CD14-positive monocyte (primary cell): ENCODE data around the gene GCKR. TPM values are rescaled to one million over a fixed set of nuclear protein-coding genes. Genes with fewer than 3 reads are reported as not detected.

ENCODE experiments used
- DNase-seq, 3 donors: peaks; one replicate each; pipeline ENCODE4 v3.0.0-alpha.2; 2011 to 2022
- H2AFZ ChIP-seq: 2 replicates; pipeline ENCODE4 v1.6.0; 2012; ENCODE audit warnings: mild to moderate bottlenecking, low read depth, low read length, inconsistent platforms; ENCODE audit not compliant: insufficient read depth, poor library complexity, severe bottlenecking
- H3K27ac ChIP-seq, 2 donors: 1 replicate in 1 of 2; 2 replicates in 1 of 2; pipeline ENCODE4 v1.5.1; 2012 to 2013; ENCODE audit warnings: low read length in 2 of 2, control low read depth in 1 of 2, inconsistent platforms in 1 of 2, low read depth in 1 of 2, mild to moderate bottlenecking in 1 of 2
- H3K27me3 ChIP-seq, 2 donors: one replicate each; pipeline versions ENCODE4 v1.6.0 to v1.6.1; 2011 to 2013; ENCODE audit warnings: low read length in 2 of 2; ENCODE audit not compliant: control insufficient read depth in 2 of 2, insufficient read depth in 2 of 2
- H3K36me3 ChIP-seq, 2 donors: replicated peaks in 1 of 2; 1 replicate in 1 of 2; 2 replicates in 1 of 2; pipeline versions ENCODE4 v1.5.1 to v1.6.1; 2012 to 2013; ENCODE audit warnings: low read length in 2 of 2, control low read depth in 1 of 2, inconsistent platforms in 1 of 2, mild to moderate bottlenecking in 1 of 2; ENCODE audit not compliant: insufficient read depth in 2 of 2, control insufficient read depth in 1 of 2
- H3K4me1 ChIP-seq, 2 donors: 1 replicate in 1 of 2; 2 replicates in 1 of 2; pipeline versions ENCODE4 v1.5.1 to v1.6.1; 2012 to 2013; ENCODE audit warnings: low read length in 2 of 2, control low read depth in 1 of 2, inconsistent platforms in 1 of 2, mild to moderate bottlenecking in 1 of 2, moderate library complexity in 1 of 2; ENCODE audit not compliant: insufficient read depth in 2 of 2, control insufficient read depth in 1 of 2
- H3K4me2 ChIP-seq: replicated peaks from 2 replicates; pipeline ENCODE3; 2012; ENCODE audit warnings: low read length, moderate library complexity, mild to moderate bottlenecking; ENCODE audit not compliant: poor library complexity, severe bottlenecking; ENCODE audit errors: extremely low read depth
- H3K4me3 ChIP-seq, 3 experiments: fragments of 200-600 bp in 1 of 3; sonication (generic) in 1 of 3; replicated peaks in 1 of 3; 1 replicate in 2 of 3; 2 replicates in 1 of 3; pipeline ENCODE4 v1.5.1; 2011 to 2013; ENCODE audit warnings: low read length in 3 of 3, mild to moderate bottlenecking in 3 of 3, control low read depth in 2 of 3, low read depth in 2 of 3, inconsistent platforms in 1 of 3, moderate library complexity in 1 of 3
- H3K79me2 ChIP-seq: 2 replicates; pipeline ENCODE4 v1.6.0; 2012; ENCODE audit warnings: mild to moderate bottlenecking, control low read depth, inconsistent platforms, low read length, moderate library complexity; ENCODE audit not compliant: insufficient read depth
- H3K9ac ChIP-seq: 2 replicates; pipeline ENCODE4 v1.6.0; 2017; ENCODE audit warnings: low read length, mild to moderate bottlenecking; ENCODE audit not compliant: insufficient read depth, poor library complexity, severe bottlenecking
- H3K9me3 ChIP-seq, 2 donors: replicated peaks in 1 of 2; 1 replicate in 1 of 2; 2 replicates in 1 of 2; pipeline versions ENCODE4 v1.5.1 to v1.6.1; 2012 to 2013; ENCODE audit warnings: low read length in 2 of 2, control low read depth in 1 of 2; ENCODE audit not compliant: control insufficient read depth in 1 of 2, insufficient read depth in 1 of 2
- H4K20me1 ChIP-seq: 2 replicates; pipeline ENCODE4 v1.6.0; 2012; ENCODE audit warnings: mild to moderate bottlenecking, low read length, control low read depth, moderate library complexity; ENCODE audit not compliant: insufficient read depth
- H3K27ac Mint-ChIP-seq, 7 donors: one replicate each; pipeline ENCODE4 v1.8.0; 2020; ENCODE audit warnings: mild to moderate bottlenecking in 7 of 7, mixed read lengths in 7 of 7, moderate library complexity in 6 of 7, inconsistent platforms in 2 of 7
- H3K27me3 Mint-ChIP-seq, 3 donors: one replicate each; pipeline ENCODE4 v1.8.0; 2021 to 2022; ENCODE audit warnings: low read depth in 3 of 3, mild to moderate bottlenecking in 3 of 3, mixed read lengths in 3 of 3, moderate library complexity in 3 of 3, inconsistent platforms in 1 of 3
- H3K36me3 Mint-ChIP-seq, 2 donors: one replicate each; pipeline ENCODE4 v1.8.0; 2020; ENCODE audit warnings: mixed read lengths in 2 of 2, inconsistent platforms in 1 of 2, mild to moderate bottlenecking in 1 of 2
- H3K4me1 Mint-ChIP-seq: one replicate; pipeline ENCODE4 v1.8.0; 2020; ENCODE audit warnings: mild to moderate bottlenecking, mixed read lengths
- H3K4me3 Mint-ChIP-seq, 2 donors: one replicate each; pipeline ENCODE4 v1.8.0; 2020; ENCODE audit warnings: mild to moderate bottlenecking in 2 of 2, mixed read lengths in 2 of 2, moderate library complexity in 1 of 2
- H3K9me3 Mint-ChIP-seq, 7 donors: one replicate each; pipeline ENCODE4 v1.8.0; 2020 to 2022; ENCODE audit warnings: mixed read lengths in 7 of 7, mild to moderate bottlenecking in 6 of 7, moderate library complexity in 6 of 7, inconsistent platforms in 2 of 7
- WGBS: methylation state at CpG from one replicate; pipeline ENCODE4 v1.1.5; 2013; ENCODE audit warnings: missing lambda C conversion rate; ENCODE audit not compliant: insufficient coverage; 5-methylcytosine and 5-hydroxymethylcytosine counted together
- intact Hi-C, 2 donors: fragments of 100-400 bp; cut with micrococcal nuclease; formaldehyde crosslinking; loops; one replicate each; pipeline versions ENCODE4 v1.15.0 to v1.15.1; 2023
- polyA plus RNA-seq, 3 donors: library from polyadenylated mRNA; depleted of rRNA in 1 of 3; unstranded in 2 of 3; stranded (reverse) in 1 of 3; fragments of 300-500 nt in 2 of 3; fragments of >200 nt in 1 of 3; fragmentation: Illumina TruSeq in 2 of 3; gene quantifications; 1 replicate in 2 of 3; 2 replicates in 1 of 3; pipeline ENCODE4 v1.2.3, GENCODE V29; 2012 to 2021
- TF ChIP-seq, protein P1 (sequence below): fragments of 200-600 bp; IDR thresholded peaks from one replicate; pipeline ENCODE4 v1.8.0; 2022; ENCODE audit warnings: antibody characterized with exemption, mild to moderate bottlenecking

Gene GCKR
- polyA plus RNA-seq, 3 donors: not detected

DNA sequence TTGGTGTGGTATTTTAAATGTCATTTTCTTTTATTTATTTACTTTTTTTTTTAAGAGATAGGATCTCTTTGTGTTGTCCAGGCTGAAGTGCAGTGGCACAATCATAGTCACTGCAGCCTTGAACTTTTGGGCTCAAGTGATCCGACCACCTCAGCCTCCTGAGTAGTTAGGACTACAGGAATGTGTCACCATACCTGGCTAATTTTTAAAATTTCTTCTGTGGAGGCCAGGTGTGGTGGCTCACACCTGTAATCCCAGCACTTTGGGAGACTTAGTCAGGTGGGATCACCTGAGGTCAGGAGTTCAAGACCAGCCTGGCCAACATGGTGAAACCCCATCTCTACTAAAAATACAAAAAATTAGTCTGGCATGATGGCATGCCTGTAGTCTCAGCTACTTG is 52.7 kb downstream of the GCKR start:
- H3K27ac Mint-ChIP-seq: no peak overlapping the region
- H3K4me3 Mint-ChIP-seq: no peak overlapping the region
- Histone ChIP-seq H3K27ac (no peak overlapping the region), H3K4me3 (no peak overlapping the region), H3K4me2 (no peak overlapping the region), H3K36me3 (no peaks in the 10 kb centered on the region), H3K4me1 (no peaks in the 10 kb centered on the region), H3K9me3 (no peaks in the 10 kb centered on the region), H3K27me3 (peaks cover 0 to 4% of the 10 kb centered on the region in 2 donors), H3K9ac (no peak overlapping the region), H4K20me1 (no peaks in the 10 kb centered on the region), H3K79me2 (no peaks in the 10 kb centered on the region), H2AFZ (no peak overlapping the region)
- DNase-seq: no peak
- H3K9me3 Mint-ChIP-seq: peaks cover 0 to 6% (median 2%) of the 10 kb centered on the region in 7 donors
- no peaks in the 10 kb centered on the region for H3K36me3 Mint-ChIP-seq
- H3K4me1 Mint-ChIP-seq: no peaks in the 10 kb centered on the region
- intact Hi-C loops: no loop called here
- TF ChIP-seq, protein P1, sequence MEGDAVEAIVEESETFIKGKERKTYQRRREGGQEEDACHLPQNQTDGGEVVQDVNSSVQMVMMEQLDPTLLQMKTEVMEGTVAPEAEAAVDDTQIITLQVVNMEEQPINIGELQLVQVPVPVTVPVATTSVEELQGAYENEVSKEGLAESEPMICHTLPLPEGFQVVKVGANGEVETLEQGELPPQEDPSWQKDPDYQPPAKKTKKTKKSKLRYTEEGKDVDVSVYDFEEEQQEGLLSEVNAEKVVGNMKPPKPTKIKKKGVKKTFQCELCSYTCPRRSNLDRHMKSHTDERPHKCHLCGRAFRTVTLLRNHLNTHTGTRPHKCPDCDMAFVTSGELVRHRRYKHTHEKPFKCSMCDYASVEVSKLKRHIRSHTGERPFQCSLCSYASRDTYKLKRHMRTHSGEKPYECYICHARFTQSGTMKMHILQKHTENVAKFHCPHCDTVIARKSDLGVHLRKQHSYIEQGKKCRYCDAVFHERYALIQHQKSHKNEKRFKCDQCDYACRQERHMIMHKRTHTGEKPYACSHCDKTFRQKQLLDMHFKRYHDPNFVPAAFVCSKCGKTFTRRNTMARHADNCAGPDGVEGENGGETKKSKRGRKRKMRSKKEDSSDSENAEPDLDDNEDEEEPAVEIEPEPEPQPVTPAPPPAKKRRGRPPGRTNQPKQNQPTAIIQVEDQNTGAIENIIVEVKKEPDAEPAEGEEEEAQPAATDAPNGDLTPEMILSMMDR: no peak
- 100% methylated on average over 1 of the region's 1 CpG for WGBS
- H3K27me3 Mint-ChIP-seq: peaks cover 4 to 17% (median 15%) of the 10 kb centered on the region in 3 donors

DNA sequence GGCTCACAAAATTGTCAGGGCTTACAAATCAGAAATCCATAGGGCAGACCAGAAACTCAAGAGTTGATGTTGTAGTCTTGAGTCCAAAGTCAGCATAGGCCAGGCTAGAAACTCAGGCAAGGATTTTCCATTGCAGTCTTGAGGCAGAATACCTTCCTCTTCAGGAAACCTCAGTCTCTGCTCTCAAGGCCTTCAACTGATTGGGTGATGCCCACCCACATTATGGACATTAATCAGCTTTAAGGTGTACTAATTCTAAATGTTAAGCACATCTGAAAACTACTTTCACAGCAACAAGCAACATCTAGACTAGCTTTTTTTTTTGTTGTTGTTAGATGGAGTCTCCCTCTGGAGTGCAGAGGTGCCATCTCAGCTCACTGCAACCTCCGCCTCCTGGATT is 54.9 kb downstream of the GCKR start:
- no peaks in the 10 kb centered on the region for H3K36me3 Mint-ChIP-seq
- no peak overlapping the region for H3K27ac Mint-ChIP-seq
- Histone ChIP-seq H3K36me3 (no peaks in the 10 kb centered on the region), H3K79me2 (no peaks in the 10 kb centered on the region), H3K9ac (no peak overlapping the region), H2AFZ (no peak overlapping the region), H3K4me2 (no peak overlapping the region), H3K27me3 (peaks cover 4% of the 10 kb centered on the region in 2 donors), H3K9me3 (no peaks in the 10 kb centered on the region), H4K20me1 (no peaks in the 10 kb centered on the region), H3K4me1 (no peaks in the 10 kb centered on the region), H3K27ac (no peak overlapping the region), H3K4me3 (no peak overlapping the region)
- DNase-seq: no peak
- peaks cover 0 to 3% (median 2%) of the 10 kb centered on the region in 7 donors for H3K9me3 Mint-ChIP-seq
- H3K27me3 Mint-ChIP-seq: peaks cover 9 to 25% (median 20%) of the 10 kb centered on the region in 3 donors
- intact Hi-C loops: no loop called here
- H3K4me1 Mint-ChIP-seq: no peaks in the 10 kb centered on the region
- TF ChIP-seq, protein P1: no peak
- no CpG with 5 or more reads among the region's 1 CpG for WGBS
- no peak overlapping the region for H3K4me3 Mint-ChIP-seq
